Upper lobe of right lung (tissue), 1 donor: ENCODE results near the gene ZP3. TPM values are rescaled to one million over a fixed set of nuclear protein-coding genes. Genes with fewer than 3 reads are reported as not detected.

Experiments used
- ATAC-seq: fragments of 200-7000 bp; cut with Tn5 transposase; one replicate; pipeline ENCODE4 v1.9.1; 2020; ENCODE audit warnings: mild to moderate bottlenecking, moderate library complexity
- DNase-seq: peaks from one replicate; pipeline ENCODE4 v3.0.0-alpha.2; 2020
- H3K27ac ChIP-seq: fragments of 200-600 bp; one replicate; pipeline ENCODE4 v1.8.0; 2022
- H3K27me3 ChIP-seq: fragments of 200-600 bp; one replicate; pipeline ENCODE4 v1.8.0; 2022; ENCODE audit warnings: mild to moderate bottlenecking
- H3K36me3 ChIP-seq: fragments of 200-600 bp; one replicate; pipeline ENCODE4 v1.8.0; 2022
- H3K4me1 ChIP-seq: fragments of 200-600 bp; one replicate; pipeline ENCODE4 v1.8.0; 2022
- H3K4me3 ChIP-seq: fragments of 200-600 bp; one replicate; pipeline ENCODE4 v1.8.0; 2022; ENCODE audit warnings: mild to moderate bottlenecking
- H3K9me3 ChIP-seq: fragments of 200-600 bp; one replicate; pipeline ENCODE4 v1.8.0; 2022
- intact Hi-C: fragments of 100-400 bp; cut with DNase I; formaldehyde crosslinking; loops from one replicate; pipeline ENCODE4 v1.11.0; 2022
- long read RNA-seq: library from polyadenylated mRNA; unstranded; transcript quantifications from one replicate; pipeline ENCODE4 v2.0.0, GENCODE V29; 2021
- total RNA-seq: library from RNA; stranded (reverse); fragmentation: NEBNext Ultra II Directional; extraction: Animal tissue kit (Norgen Biotek cat#: 25700); gene quantifications from one replicate; pipeline ENCODE4 v1.2.1, GENCODE V29; 2021
- TF ChIP-seq, protein P1 (sequence below): fragments of 200-600 bp; IDR thresholded peaks from one replicate; pipeline ENCODE4 v1.8.0; 2022; ENCODE audit warnings: antibody characterized with exemption
- donor health status: DM: no; HTN: yes; CAD: no; lungs with severe emphysema.

The ZP3 gene
- total RNA-seq = 0.84 TPM
- long read RNA-seq = 0 reads

DNA sequence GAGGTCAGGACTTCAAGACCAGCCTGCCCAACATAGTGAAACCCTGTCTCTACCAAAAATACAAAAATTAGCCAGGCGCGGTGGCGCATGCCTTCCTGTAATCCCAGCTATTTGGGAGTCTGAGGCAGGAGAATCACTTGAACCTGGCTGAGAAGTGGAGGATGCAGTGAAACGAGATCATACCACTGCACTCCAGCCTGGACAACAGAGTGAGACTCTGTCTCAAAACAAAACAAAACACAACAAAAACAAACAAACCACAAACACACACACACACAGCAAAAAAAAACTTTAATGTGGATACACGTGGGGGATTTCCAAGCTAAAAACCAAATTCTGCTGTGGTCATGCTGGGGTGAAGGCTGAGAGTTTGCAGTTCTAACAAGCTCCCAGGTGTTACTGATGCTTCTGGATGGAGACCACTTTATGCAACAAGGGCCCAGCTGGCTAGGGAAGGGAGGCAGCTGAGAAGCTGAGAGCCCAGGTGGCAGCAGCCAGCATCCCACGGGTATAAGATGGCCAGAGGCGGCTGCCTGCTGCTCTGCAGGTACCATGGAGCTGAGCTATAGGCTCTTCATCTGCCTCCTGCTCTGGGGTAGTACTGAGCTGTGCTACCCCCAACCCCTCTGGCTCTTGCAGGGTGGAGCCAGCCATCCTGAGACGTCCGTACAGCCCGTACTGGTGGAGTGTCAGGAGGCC, at the start of gene ZP3:
Gene ZP3 (plus strand): TSS at position 538 of the 699 bp plus-strand sequence. CDS start 15 bp downstream, at position 553.
- ATAC-seq = no peak
- no peaks in the 10 kb centered on the region for H3K9me3 ChIP-seq
- no peak within 1 kb of the TSS for H3K27ac ChIP-seq
- no peaks in the 10 kb centered on the region for H3K27me3 ChIP-seq
- intact Hi-C loops = no loop called here
- no peak within 1 kb of the TSS for H3K4me3 ChIP-seq
- TF ChIP-seq, protein P1, sequence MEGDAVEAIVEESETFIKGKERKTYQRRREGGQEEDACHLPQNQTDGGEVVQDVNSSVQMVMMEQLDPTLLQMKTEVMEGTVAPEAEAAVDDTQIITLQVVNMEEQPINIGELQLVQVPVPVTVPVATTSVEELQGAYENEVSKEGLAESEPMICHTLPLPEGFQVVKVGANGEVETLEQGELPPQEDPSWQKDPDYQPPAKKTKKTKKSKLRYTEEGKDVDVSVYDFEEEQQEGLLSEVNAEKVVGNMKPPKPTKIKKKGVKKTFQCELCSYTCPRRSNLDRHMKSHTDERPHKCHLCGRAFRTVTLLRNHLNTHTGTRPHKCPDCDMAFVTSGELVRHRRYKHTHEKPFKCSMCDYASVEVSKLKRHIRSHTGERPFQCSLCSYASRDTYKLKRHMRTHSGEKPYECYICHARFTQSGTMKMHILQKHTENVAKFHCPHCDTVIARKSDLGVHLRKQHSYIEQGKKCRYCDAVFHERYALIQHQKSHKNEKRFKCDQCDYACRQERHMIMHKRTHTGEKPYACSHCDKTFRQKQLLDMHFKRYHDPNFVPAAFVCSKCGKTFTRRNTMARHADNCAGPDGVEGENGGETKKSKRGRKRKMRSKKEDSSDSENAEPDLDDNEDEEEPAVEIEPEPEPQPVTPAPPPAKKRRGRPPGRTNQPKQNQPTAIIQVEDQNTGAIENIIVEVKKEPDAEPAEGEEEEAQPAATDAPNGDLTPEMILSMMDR = no peak
- H3K36me3 ChIP-seq = no peaks in the 10 kb centered on the region
- DNase-seq = no peak
- peaks cover 4% of the 10 kb centered on the region for H3K4me1 ChIP-seq

DNA sequence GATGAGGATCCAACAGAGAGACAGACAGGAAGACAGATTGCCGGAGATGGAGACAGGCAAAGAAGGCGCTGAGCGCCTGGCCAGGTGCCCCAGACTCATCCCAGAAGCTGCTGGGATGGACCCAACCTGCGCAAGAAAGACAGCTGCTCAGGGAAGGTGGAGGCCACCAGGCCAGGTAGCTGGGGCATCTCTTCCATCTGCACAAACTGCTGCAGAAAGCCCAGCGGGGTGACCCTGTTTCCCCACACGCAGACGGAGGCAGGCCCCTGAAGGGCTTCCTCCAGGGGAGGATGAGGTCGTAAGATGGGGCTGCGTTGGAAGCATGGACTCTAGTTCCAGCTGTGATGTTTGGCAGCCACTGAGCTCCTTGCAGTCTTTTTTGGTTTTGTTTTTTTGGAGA, 49.5 kb upstream of the ZP3 start:
- peaks cover 11% of the 10 kb centered on the region for H3K4me1 ChIP-seq
- H3K27me3 ChIP-seq = no peaks in the 10 kb centered on the region
- no peaks in the 10 kb centered on the region for H3K36me3 ChIP-seq
- H3K9me3 ChIP-seq = no peaks in the 10 kb centered on the region
- ATAC-seq (no peak), DNase-seq (no peak)
- TF ChIP-seq, protein P1 = no peak
- no peak overlapping the region for H3K4me3 ChIP-seq
- intact Hi-C loops = no loop called here
- no peak overlapping the region for H3K27ac ChIP-seq

GRCh38 chr7:76377186-76377918, 47.4 kb upstream of the ZP3 start:
- Histone ChIP-seq H3K36me3 (no peaks in the 10 kb centered on the region), H3K9me3 (no peaks in the 10 kb centered on the region), H3K4me3 (no peak overlapping the region), H3K27me3 (no peaks in the 10 kb centered on the region), H3K4me1 (peaks cover 16% of the 10 kb centered on the region), H3K27ac (no peak overlapping the region)
- TF ChIP-seq, protein P1 = no peak
- no peak for ATAC-seq
- intact Hi-C loops = no loop called here
- DNase-seq = no peak

DNA sequence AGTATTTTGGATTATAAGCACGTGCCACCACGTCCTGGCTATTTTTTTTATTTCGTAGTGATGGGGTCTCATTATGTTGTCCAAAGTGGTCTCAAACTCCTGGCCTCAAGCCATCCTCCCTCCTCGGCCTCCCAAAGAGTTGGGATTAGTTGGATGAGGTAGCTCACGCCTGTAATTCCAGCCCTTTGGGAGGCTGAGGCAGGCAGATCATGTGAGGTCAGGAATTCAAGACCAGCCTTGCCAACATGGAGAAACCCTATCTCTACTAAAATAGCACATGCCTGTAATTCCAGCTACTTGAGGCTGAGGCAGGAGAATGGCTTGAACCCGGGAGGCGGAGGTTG, 44.2 kb upstream of the ZP3 start:
- Histone ChIP-seq H3K36me3 (no peaks in the 10 kb centered on the region), H3K4me1 (peaks cover 16% of the 10 kb centered on the region), H3K9me3 (no peaks in the 10 kb centered on the region), H3K27ac (peak overlapping the region; percentile 91), H3K4me3 (peak overlapping the region; percentile 46), H3K27me3 (no peaks in the 10 kb centered on the region)
- TF ChIP-seq, protein P1 = no peak
- DNase-seq (no peak), ATAC-seq (no peak)
- intact Hi-C loops = no loop called here

- ATAC-seq (no peak), DNase-seq (no peak)
- no peak overlapping the region for H3K27ac ChIP-seq
- no peaks in the 10 kb centered on the region for H3K36me3 ChIP-seq
- intact Hi-C loops = no loop called here
- no peak overlapping the region for H3K4me3 ChIP-seq
- H3K9me3 ChIP-seq = no peaks in the 10 kb centered on the region
- TF ChIP-seq, protein P1 = no peak
- peaks cover 16% of the 10 kb centered on the region for H3K4me1 ChIP-seq
- H3K27me3 ChIP-seq = no peaks in the 10 kb centered on the region
Observed at GRCh38 chr7:76381814-76382213, 42.9 kb upstream of the ZP3 start.
